ENCODE results near the gene METTL1.

METTL1 gene

GRCh38 chr12:57735952-57736740 lies 35.8 kb downstream of the METTL1 start:
- Mint-ChIP-seq H3K4me1 (ENCODE audit: low read depth) (peaks cover 26% of the 10 kb centered on the region), H3K27ac (no peak overlapping the region), H3K27me3 (ENCODE audit: low read depth) (no peaks in the 10 kb centered on the region)

GRCh38 chr12:57735198-57735855 lies 36.6 kb downstream of the METTL1 start:
- Mint-ChIP-seq H3K27me3 (ENCODE audit: low read depth) (no peaks in the 10 kb centered on the region), H3K27ac (peak overlapping the region; percentile 5), H3K36me3 (ENCODE audit: low read depth) (peaks cover 51% of the 10 kb centered on the region), H3K4me3 (no peak overlapping the region), H3K4me1 (ENCODE audit: low read depth) (peaks cover 19% of the 10 kb centered on the region), H3K9me3 (no peaks in the 10 kb centered on the region)

More at GRCh38 chr12:57735952-57736740, 35.8 kb downstream of the METTL1 start:
- peaks cover 50% of the 10 kb centered on the region for H3K36me3 Mint-ChIP-seq (ENCODE audit: low read depth)
- no peak overlapping the region for H3K4me3 Mint-ChIP-seq
- H3K9me3 Mint-ChIP-seq: no peaks in the 10 kb centered on the region

- Mint-ChIP-seq H3K4me3 (no peak overlapping the region), H3K4me1 (ENCODE audit: low read depth) (peaks cover 18% of the 10 kb centered on the region), H3K27ac (no peak overlapping the region), H3K27me3 (ENCODE audit: low read depth) (no peaks in the 10 kb centered on the region), H3K9me3 (no peaks in the 10 kb centered on the region), H3K36me3 (ENCODE audit: low read depth) (peaks cover 55% of the 10 kb centered on the region)
Measured at GRCh38 chr12:57734591-57734990, 37.3 kb downstream of the METTL1 start.

GRCh38 chr12:57733928-57734327 lies 38.0 kb downstream of the METTL1 start:
- peaks cover 51% of the 10 kb centered on the region for H3K36me3 Mint-ChIP-seq (ENCODE audit: low read depth)
- H3K4me3 Mint-ChIP-seq: no peak overlapping the region
- no peak overlapping the region for H3K27ac Mint-ChIP-seq
- H3K27me3 Mint-ChIP-seq (ENCODE audit: low read depth): no peaks in the 10 kb centered on the region
- no peaks in the 10 kb centered on the region for H3K9me3 Mint-ChIP-seq
- peaks cover 12% of the 10 kb centered on the region for H3K4me1 Mint-ChIP-seq (ENCODE audit: low read depth)

- H3K36me3 Mint-ChIP-seq (ENCODE audit: low read depth): peaks cover 55% of the 10 kb centered on the region
- H3K27me3 Mint-ChIP-seq (ENCODE audit: low read depth): no peaks in the 10 kb centered on the region
- H3K27ac Mint-ChIP-seq: no peak overlapping the region
- H3K9me3 Mint-ChIP-seq: no peaks in the 10 kb centered on the region
- no peak overlapping the region for H3K4me3 Mint-ChIP-seq
- peaks cover 14% of the 10 kb centered on the region for H3K4me1 Mint-ChIP-seq (ENCODE audit: low read depth)
Measured at GRCh38 chr12:57732726-57733593, 38.9 kb downstream of the METTL1 start.

- peaks cover 14% of the 10 kb centered on the region for H3K4me1 Mint-ChIP-seq (ENCODE audit: low read depth)
- no peak overlapping the region for H3K4me3 Mint-ChIP-seq
- no peaks in the 10 kb centered on the region for H3K27me3 Mint-ChIP-seq (ENCODE audit: low read depth)
- H3K36me3 Mint-ChIP-seq (ENCODE audit: low read depth): peaks cover 58% of the 10 kb centered on the region
- H3K27ac Mint-ChIP-seq: no peak overlapping the region
- no peaks in the 10 kb centered on the region for H3K9me3 Mint-ChIP-seq
Measured at GRCh38 chr12:57732270-57732669, 39.6 kb downstream of the METTL1 start.

- Mint-ChIP-seq H3K27ac (no peak overlapping the region), H3K27me3 (ENCODE audit: low read depth) (no peaks in the 10 kb centered on the region), H3K4me1 (ENCODE audit: low read depth) (peaks cover 10% of the 10 kb centered on the region), H3K9me3 (no peaks in the 10 kb centered on the region), H3K36me3 (ENCODE audit: low read depth) (peaks cover 54% of the 10 kb centered on the region), H3K4me3 (no peak overlapping the region)
Measured at GRCh38 chr12:57731411-57732080, 40.4 kb downstream of the METTL1 start.

- Mint-ChIP-seq H3K36me3 (ENCODE audit: low read depth) (peaks cover 54% of the 10 kb centered on the region), H3K4me3 (no peak overlapping the region), H3K9me3 (no peaks in the 10 kb centered on the region), H3K4me1 (ENCODE audit: low read depth) (peaks cover 10% of the 10 kb centered on the region), H3K27ac (no peak overlapping the region), H3K27me3 (ENCODE audit: low read depth) (no peaks in the 10 kb centered on the region)
Measured at GRCh38 chr12:57730336-57731067, 41.4 kb downstream of the METTL1 start.

- Mint-ChIP-seq H3K36me3 (ENCODE audit: low read depth) (peaks cover 51% of the 10 kb centered on the region), H3K27ac (no peak overlapping the region), H3K4me3 (no peak overlapping the region), H3K27me3 (ENCODE audit: low read depth) (no peaks in the 10 kb centered on the region), H3K9me3 (no peaks in the 10 kb centered on the region), H3K4me1 (ENCODE audit: low read depth) (peaks cover 6% of the 10 kb centered on the region)
Measured at GRCh38 chr12:57729321-57729844, 42.5 kb downstream of the METTL1 start.

GRCh38 chr12:57727758-57728395 lies 44.0 kb downstream of the METTL1 start:
- Mint-ChIP-seq H3K27ac (peak overlapping the region; percentile 52), H3K36me3 (ENCODE audit: low read depth) (peaks cover 43% of the 10 kb centered on the region), H3K4me3 (no peak overlapping the region), H3K27me3 (ENCODE audit: low read depth) (no peaks in the 10 kb centered on the region), H3K4me1 (ENCODE audit: low read depth) (peaks cover 6% of the 10 kb centered on the region), H3K9me3 (no peaks in the 10 kb centered on the region)

GRCh38 chr12:57726884-57727757 lies 44.8 kb downstream of the METTL1 start:
- Mint-ChIP-seq H3K4me3 (no peak overlapping the region), H3K27ac (no peak overlapping the region), H3K36me3 (ENCODE audit: low read depth) (peaks cover 37% of the 10 kb centered on the region), H3K27me3 (ENCODE audit: low read depth) (no peaks in the 10 kb centered on the region), H3K9me3 (no peaks in the 10 kb centered on the region), H3K4me1 (ENCODE audit: low read depth) (peaks cover 6% of the 10 kb centered on the region)

GRCh38 chr12:57726151-57726883 lies 45.6 kb downstream of the METTL1 start:
- Mint-ChIP-seq H3K27me3 (ENCODE audit: low read depth) (no peaks in the 10 kb centered on the region), H3K27ac (peak overlapping the region; percentile 29), H3K4me3 (no peak overlapping the region), H3K4me1 (ENCODE audit: low read depth) (peaks cover 6% of the 10 kb centered on the region), H3K36me3 (ENCODE audit: low read depth) (peaks cover 35% of the 10 kb centered on the region), H3K9me3 (no peaks in the 10 kb centered on the region)
